GM19023 (cell line): ENCODE results near the gene IDH1.
"Not testable (repeated sequence)": the region's sequence is repeated elsewhere in the genome, so short reads cannot be mapped to it uniquely, and the experiment has no call there.

Source experiments
- ATAC-seq: cut with Tn5 transposase; IDR thresholded peaks from one replicate; pipeline ENCODE4 v1.9.1; 2021; ENCODE audit warnings: mild to moderate bottlenecking, moderate library complexity; ENCODE audit not compliant: unreplicated experiment

Gene IDH1

DNA sequence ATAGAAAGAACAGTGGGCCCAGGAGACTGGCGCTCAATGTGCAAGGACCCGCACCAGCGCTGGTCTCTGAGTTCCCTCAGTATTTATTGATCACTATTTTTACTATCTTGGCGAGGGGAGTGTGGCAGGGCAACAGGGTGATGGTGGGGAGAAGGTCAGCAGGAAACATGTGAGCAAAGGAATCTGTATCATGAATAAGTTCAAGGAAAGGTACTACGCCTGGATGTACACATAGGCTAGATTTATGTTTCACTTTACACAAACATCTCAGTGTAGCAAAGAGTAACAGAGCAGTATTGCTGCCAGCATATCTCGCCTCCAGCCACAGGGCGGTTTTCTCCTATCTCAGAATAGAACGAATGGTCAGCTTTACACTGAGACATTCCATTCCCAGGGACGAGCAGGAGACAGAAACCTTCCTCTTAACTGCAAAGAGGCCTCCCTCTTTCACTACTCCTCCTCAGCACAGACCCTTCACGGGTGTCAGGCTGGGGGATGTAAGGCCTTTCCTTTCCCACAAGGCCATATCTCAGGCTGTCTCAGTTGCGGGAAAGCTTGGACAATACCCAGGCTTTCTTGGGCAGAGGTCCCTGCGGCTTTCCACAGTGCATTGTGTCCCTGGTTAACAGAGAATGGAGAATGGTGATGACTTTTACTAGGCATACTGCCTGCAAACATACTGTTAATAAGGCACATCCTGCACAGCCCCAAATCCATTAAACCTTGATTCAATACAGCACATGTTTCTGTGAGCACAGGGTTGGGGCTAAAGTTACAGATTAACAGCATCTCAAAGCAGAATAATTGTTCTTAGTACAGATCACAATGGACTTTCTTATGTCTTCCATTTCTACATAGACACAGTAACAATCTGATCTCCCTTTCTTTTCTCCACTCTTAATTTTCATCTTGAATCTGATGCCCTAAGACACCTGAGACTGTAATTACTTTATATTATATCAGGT is 2.3 kb upstream of the IDH1 start:
- not testable (repeated sequence) for ATAC-seq

DNA sequence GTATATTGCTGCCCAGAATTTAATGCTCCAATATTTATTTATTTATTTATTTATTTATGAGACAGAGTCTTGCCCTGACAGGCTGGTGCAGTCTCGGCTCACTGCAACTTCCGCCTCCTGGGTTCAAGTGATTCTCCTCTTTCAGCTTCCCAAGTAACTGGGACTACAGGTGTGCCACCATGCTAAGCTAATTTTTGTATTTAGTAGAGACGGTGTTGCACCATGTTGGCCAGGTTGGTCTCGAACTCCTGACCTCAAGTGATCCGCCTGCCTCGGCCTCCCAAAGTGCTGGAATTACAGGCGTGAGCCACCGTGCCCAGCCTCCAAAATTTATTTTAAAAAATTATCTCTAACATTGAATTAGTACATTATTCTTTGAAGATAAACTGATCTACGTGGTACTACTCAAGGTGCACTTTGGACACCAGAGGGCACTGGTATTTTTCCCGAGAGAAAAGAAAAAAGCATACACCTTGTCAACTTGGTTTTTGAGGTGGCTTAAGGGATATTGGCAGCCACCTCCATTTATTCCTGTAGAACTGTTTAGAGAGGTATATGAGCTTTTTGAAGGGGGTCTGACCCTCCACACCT is 1.4 kb upstream of the IDH1 start:
- no peak for ATAC-seq

DNA sequence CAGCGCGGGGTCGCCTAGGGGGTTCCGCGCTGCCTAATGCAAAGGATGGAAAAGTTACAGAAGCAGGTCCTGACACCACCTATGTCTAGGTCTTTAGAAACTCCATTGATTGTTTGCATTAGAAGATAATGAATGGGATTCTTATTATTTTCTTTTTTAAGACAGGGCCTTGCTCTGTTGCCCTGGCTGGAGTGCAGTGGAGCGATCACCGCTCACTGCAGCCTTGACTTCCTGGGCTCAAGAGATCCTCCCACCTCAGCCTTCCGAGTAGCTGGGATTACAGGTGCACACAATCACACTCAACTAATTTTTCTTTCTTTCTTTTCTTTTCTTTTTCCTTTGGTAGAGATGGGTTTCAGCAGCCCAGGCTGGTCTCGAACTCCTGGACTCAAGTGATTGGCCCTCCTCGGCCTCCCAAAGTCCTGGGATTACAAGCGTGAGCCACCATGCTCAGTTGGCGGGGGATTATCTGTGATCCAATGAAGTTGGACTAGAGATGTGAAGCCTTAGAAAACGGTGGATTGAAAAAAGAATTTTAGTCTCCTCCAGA is 761 bp upstream of the IDH1 start:
- ATAC-seq: peak; percentile 13

DNA sequence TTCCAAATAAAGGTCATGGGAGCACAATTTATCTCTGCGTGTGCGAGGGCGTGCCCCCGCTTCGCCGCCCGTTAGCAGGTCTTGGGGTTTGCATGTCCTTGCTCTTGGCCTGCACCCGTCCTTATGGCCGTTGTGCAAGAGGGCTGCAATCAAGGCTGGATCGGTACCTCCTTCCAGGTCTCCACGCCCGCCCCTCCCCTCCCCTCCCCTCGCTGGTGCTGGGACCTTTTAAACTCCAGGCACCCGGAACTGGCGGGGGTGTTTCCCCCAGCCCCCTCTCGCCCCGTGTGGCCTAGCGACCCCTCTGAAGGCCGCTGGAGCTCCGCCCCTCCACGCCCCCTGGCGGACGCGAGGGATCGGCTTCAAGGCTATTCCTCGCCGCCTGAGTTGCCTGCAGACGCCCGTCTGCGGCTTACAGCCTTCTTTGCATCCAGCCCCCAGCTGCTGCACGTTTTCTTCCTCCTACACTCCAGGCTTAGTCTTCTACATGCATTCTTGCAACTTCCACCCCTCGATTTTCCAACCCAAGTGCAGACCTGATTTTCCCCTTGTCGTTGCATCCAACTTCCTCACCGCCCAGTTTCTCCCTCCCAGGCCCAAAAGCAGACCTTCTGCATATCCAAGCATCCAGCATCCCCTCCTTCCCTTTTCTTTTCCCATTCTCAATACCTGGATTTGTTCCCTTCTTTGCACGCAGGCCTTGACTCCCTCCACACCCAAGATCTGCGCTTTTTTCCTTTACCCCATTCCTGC is 577 bp downstream of the IDH1 start:
- ATAC-seq: peak; percentile 70

DNA sequence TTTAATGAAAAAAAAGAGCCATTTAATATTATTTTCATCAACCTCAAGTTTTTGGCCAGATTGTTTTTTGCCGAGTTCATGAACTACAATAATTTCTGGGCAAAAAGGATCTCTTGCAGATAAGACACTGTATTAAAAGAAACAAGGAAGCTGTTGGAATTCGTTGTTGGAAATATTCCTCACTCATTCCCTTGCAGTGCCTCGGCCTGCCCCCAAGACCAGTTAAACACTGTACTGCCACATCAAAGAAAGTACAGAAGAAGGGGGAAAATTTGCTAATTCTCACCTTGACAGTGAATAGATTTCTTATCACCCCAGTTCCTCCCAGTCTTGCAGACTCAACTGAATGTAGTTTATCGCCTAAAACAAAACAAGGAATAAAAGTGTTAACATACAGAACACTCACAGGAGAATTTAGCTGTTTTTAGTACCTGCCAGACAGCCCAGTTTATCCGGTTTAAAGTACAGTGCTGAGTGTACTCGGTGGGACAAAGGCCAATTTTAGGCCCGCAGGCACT is 1.2 kb downstream of the IDH1 start:
- ATAC-seq: no peak

DNA sequence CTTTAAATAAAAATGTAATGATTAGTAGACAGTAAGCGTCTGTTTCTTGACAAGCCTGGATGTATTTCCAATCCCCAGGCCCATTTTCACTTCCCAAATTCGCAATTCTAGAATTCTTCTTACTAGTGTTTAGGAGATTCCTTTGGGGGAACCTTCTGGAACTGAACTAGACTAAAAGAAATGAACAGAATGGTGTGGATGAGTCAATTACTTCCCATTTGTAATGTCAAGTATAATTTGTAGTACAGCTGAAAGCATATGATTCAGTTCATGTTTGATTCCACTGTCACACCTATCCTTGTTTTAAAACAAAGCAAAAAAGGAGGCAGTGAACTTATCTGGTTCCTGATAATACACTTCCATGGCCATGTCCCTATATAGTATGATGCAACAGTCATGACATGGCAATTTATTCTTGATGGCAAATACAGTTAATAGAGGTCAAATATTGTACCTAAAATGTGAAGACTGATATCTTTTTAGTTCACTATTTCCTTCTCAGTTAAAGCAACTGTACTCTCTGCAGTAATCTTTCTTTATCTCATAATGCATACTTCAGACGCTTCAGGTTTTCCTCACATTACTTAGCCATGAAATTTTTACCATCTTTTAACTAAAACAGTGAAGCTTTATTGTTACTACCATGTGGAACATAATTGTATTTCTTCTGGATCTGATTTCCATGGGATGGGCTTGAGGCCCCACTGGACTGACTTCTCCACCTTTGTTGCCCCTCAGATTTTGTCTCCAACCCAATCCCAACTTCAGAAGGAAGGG is 2.0 kb downstream of the IDH1 start:
- ATAC-seq: no peak

DNA sequence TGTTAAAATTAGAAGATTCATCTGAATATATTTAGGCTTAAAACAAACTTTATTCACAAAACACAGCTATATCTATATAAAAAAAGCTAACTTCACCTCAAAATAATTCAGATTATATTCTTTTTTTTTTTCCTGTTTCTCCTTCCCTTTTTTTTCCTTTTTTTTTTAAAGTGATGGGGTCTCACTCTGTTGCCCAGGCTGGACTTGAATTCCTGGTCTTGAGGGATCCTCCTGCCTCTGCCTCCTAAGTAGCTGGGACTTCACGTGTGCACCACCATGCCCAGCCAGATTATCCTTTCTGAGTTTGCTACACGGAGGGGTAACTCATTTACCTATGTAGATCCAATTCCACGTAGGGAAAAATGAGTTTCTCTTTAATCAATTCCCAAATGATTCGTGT is 3.8 kb downstream of the IDH1 start:
- ATAC-seq: no peak

DNA sequence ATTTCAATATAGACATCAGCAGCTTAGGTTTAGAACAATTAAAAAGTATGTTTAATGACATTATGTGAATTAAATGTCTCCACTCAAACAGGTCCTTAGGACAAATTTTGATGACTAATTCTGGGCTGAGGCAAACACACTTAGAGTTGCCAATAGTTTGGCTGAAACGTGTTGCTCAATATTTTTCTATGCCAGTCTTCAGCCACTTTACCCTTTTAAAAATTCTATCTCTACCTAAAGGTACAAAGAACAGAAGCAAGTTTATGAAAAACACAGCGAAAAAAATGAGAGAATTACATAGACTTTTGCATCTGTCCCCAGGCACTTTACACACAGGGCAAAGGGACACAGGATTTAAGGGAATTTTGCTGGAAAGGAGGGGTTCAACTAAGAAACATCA is 4.5 kb downstream of the IDH1 start:
- no peak for ATAC-seq

DNA sequence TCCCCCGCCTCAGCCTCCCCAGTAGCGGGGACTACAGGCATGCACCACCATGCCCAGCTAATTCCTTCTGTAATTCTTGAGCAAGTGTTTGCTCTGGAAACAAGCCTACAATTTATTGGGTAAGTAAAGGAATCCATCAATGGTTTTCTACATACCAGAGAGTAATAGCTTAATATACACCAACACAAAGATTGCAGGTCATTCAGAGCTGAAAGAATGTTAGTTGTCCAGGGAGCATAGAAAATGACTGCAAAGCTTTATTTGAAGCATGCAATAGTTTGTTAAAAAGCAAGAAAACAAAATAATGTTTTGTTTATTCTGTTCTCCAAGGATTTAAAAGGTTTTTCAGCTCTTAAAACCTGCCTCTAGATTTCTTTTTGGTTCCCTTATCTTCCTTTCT is 5.6 kb downstream of the IDH1 start:
- ATAC-seq: no peak

DNA sequence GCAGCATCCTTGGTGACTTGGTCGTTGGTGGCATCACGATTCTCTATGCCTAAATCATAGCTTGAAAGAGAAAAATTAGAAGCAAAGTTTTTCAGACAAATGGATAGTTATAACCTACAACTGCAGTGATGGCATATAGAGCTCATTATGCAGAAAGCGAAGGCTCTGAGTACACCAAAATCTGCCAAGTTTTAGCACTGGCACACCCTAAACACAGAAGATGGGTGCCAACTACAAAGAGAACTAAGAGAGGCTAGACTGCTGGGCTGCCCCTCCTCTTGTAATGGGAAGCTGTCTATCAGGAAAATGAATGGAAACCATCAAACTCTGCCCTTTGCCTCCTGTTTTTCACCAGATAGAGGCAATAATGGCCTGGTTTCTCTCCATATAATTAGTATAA is 6.3 kb downstream of the IDH1 start:
- ATAC-seq: no peak

DNA sequence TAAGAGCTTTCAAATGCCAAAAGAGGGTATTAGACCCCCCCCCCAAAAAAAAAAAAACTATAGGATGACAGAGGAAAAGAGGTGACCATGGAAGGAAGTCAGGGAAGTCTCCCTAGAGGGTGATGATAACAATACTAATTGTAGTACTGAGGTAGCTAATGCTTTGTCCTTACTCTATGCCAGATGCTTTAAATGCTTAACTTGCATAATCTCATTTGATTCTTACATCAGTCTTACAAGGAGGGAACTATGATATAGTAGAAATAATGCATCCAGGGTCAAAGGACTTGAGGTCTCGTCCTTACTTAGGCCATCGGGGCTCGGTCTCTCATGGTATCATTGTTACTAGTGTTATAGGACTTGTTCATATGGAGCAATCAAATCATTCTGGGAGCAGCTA is 9.1 kb downstream of the IDH1 start:
- ATAC-seq: no peak

DNA sequence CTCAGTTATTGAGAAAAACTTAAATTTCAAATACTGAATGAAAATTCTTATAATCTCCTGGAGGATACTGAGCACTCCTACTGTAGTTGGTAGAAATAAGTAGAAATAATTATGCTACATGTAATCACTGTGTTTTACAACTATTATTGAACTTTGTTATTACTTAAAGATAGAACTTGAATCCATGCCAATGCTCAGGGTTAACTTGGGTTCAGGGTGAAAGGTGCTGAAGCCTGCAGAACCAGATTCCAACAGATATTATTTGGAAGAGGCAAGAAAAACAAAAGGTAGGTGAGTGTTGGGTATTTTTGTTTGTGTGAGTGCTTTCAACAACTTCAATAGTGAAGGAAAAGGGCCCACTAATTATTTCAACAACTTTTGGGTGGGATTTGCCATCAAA is 10.4 kb downstream of the IDH1 start:
- no peak for ATAC-seq

DNA sequence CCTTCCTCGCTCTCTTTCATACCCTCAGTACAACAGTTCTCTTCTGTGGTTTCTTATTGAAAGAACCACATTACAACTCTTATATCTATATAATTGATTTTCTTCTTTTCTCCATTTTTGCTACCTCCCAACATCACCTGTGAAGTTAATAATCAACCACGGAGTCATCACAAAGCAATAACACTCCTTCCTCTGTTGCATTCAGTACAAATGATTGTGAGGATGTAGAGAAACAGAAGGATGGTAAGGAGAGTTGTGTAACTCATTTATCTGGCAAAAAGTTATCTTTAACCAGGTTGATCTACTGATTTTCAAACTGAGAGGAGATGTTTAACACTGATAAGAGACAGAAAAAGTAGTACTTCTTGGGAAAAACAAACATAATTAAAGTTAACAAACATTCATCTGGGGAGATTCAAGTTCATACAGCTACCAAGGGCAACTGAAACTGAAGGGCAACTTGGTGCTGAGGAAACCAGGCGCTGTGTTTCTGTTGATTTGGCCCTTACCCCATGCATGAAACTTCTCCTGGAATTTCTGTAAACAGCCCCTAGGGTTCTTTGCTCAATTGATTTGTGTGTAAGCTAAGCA is 14.2 kb downstream of the IDH1 start:
- no peak for ATAC-seq

DNA sequence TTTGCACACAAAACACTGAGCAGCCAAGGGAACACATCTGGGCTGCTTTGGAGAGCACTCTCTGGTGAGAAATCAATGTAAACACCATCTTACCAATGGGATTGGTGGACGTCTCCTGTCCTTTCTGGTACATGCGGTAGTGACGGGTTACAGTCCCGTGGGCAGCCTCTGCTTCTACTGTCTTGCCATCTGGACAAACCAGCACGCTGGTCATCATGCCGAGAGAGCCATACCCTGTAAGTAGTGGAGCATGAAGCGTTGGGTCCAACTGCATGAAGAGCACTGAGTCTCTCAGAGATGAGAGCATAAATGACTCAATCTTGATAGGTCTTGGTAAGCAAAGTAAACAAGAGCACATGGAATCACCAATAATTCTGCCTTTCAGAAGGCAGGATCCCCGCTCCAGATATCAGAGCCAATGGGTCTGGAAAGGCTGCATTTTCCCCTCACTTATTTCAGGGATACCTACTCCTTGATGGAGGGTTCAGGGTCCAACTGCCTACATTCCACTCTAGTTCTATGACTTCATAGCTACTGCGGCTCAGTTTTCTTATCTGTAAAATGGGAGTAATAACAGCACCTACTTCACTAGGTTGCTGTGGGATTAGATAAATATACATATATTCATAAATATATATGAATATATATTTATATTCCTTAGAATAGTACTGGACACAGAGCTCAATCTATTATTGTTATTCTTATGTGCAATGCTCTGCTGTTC is 14.9 kb downstream of the IDH1 start:
- no peak for ATAC-seq

DNA sequence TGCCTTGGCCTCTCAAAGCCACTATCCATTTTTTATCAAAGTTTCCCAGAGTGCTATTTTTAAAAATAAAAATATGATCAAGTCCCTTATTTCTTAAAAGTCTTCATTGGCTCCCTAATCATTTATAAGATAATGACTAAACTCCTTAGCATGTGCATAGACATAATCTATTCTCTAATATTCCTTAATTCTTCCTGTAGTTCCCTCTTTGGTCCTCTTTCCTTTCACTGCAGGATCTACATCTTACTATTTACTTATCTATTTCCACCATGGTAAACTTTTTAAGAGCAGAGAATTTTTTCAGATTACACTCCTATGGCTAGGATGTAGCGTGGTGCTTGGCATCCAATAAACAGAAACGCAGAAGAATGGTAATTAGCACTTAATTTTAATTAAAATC is 19.0 kb downstream of the IDH1 start:
- no peak for ATAC-seq

DNA sequence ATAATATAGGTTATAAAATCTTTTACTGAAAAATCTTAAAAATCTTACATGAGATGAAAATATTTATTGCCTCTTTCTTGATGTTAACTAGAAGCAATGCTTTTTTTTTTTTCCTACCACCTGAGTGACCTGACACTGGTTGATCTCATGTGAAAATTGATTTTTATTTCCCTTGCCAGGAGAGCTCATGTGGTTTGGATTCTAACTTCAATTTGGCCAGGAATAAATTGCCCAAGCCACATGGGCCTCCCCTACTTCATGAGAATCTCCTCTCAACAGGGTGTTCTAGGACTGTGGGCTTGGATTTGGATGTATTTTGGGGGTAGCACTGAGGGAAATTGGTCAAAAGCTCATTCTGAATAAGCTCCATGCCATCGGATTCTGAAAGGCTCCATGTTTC is 20.1 kb downstream of the IDH1 start:
- no peak for ATAC-seq

DNA sequence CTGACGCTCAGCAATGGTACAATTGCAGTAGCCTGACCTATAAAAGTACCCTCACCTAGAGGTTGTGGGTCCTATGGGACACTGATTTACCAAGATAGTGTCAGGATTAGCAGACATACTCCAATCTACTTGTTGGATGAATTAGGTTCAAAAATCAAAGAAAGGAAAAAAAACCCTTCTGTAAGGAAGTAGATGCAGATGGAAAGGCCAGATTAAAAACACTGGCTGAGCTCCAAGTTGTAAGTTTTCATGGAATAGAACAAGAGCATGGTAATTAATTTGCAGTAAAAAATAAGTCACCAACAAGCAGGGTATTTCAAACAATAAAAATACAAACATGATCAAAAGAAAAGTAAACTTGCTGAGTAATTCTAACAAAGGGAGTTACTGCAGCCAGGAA is 26.4 kb downstream of the IDH1 start:
- no peak for ATAC-seq

DNA sequence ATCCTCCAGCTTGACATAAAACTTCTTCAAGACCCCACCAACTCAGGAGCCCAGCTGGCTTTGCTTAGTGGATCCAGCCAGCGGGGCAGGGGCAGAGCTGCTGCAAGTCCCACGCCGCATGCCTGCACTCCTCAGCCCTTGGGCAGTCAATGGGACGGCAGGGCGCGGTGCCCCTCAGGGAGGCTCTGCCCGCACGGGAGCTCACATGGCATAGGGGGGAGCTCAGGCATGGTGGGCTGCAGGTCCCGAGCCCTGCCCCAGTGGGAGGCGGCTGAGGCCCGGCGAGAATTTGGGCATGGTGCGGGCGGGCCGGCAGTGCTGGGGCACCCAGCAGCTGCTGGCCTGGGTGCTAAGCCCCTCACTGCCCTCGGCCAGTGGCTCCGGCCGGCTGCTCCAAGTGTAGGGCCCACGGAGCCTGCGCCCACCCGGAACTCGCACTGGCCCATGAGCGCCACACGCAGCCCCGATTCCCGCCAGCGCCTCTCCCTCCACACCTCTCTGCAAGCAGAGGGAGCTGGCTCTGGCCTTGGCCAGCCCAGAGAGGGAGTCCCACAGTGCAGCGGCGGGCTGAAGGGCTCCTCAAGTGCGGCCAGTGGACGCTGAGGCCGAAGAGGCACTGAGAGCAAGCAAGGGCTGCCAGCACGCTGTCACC is 27.2 kb downstream of the IDH1 start:
- no peak for ATAC-seq

DNA sequence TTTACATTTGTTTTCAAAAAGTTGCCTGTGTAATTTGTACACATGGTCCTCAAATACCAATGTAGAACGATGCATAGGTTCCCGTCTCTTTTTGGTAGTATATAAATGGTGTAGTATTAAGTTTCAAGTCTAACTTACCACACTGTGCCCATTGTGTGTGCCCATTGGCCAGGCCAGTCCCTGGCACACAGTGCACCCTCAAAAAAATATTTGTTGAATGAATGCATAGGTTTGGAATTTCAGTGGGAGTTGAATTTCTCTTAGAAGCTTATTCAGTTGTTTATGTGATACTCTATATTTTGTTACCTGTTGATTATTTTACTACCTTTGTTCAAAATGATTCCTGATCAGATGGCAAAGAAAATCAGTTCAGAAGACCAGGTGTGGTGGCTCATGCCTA is 30.1 kb downstream of the IDH1 start:
- no peak for ATAC-seq
